Measurements from ENCODE around the gene DEFB132. TPM values are rescaled to one million over a fixed set of nuclear protein-coding genes. Genes with fewer than 3 reads are reported as not detected.
A peak's percentile ranks its signal among the peaks of the same experiment; 100 is the strongest.
"Not testable (repeated sequence)": the region's sequence is repeated elsewhere in the genome, so short reads cannot be mapped to it uniquely, and the experiment has no call there.

DEFB132 gene
- total and polyA plus RNA-seq, 5 experiments from 2014 or later: not detected

DNA sequence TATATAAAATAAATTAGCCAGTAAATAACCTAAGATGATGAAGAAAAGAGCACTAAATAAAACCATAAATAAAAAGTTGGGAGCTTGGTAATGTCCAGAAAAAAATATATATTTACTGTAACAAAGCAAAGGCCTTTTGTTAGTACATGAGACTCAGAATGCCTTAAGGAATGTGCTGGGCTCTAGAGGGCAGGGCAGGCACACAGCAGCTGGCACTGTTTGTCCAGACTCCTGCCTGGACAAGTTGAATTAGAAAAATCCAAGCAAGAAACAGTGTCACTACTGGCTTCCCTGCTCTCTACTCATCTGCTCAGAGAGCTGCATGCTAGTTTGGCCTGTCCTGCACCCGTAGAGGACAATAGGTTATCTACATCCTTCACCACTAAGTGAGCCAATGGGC, 21.6 kb upstream of the DEFB132 start:
- H3K27ac Mint-ChIP-seq: peak overlapping the region in 1 of 10 donors; percentile 90
- H3K4me3 Mint-ChIP-seq: peak overlapping the region in 1 of 10 donors; percentile 5
- H3K27me3 Mint-ChIP-seq: no peaks in the 10 kb centered on the region
- H3K36me3 Mint-ChIP-seq: no peaks in the 10 kb centered on the region
- no peaks in the 10 kb centered on the region for H3K9me3 Mint-ChIP-seq
- POLR2A ChIA-PET: no interaction called here
- H3K4me1 Mint-ChIP-seq: peaks cover 4 to 27% (median 21%) of the 10 kb centered on the region in 4 donors
- ATAC-seq (no peak), DNase-seq (no peak)

DNA sequence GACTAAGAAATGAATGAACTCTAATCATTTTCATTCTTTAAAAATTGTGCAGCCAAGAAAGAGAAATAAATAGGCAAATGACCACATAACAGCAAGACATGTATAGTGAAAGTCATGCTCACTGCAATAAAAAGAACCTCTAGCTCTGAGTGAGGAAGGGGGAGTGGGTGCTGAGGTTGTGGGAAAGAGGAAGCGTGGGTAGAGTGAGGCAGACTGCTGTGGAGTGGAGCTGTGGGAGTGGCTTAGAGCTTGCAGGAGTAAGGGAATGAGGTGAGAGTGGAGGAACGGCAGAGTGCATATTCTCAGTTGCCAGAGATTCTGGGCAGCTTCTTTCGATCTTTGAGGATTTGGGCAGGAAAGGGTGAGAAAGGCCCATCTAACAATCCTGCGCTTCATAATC, 20.0 kb upstream of the DEFB132 start:
- H3K27ac Mint-ChIP-seq: peak overlapping the region; percentile 11 to 91 (median 80)

DNA sequence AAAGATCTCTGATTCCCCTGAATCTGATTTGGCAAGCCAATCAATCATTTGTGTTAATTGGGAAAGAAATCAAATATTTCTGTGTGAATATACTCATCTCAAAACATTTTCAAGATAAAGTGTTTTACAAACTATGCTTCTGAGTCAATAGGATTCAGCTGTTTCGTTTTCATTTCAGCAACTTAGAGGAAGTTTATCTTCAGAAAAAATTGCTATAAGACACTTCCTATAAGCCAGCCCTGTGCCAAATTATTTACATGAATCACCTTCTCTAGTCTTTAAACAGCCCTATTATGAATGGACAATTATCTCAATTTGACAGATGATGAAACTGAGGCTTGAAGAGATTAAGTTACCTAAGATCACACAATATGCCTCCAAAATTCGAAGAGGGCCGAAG, 19.6 kb upstream of the DEFB132 start:
- Mint-ChIP-seq H3K36me3 (no peaks in the 10 kb centered on the region), H3K4me3 (peak overlapping the region; percentile 59 to 87 (median 82)), H3K4me1 (peaks cover 4 to 27% (median 21%) of the 10 kb centered on the region in 4 donors), H3K27me3 (no peaks in the 10 kb centered on the region), H3K27ac (peak overlapping the region; percentile 11 to 91 (median 80)), H3K9me3 (no peaks in the 10 kb centered on the region)
- DNase-seq: peak in 1 of 10 donors; percentile 3
- POLR2A ChIA-PET: interaction anchor here (1.0 to 1.1 kb wide), 2 partner anchors 10 to 59 kb away, joined by 3 to 5 read pairs; partner anchors contain the start of gene ZCCHC3
- ATAC-seq: peak in 1 of 2 donors; percentile 33

More for the DNA sequence above, 20.0 kb upstream of the DEFB132 start:
- POLR2A ChIA-PET: interaction anchor here (1.0 to 1.1 kb wide), 2 partner anchors 11 to 60 kb away, joined by 3 to 5 read pairs; partner anchors contain the start of gene ZCCHC3
- ATAC-seq (peak; percentile 65 to 77), DNase-seq (peak in 2 of 10 donors; percentile 4 to 6)
- peaks cover 4 to 27% (median 21%) of the 10 kb centered on the region in 4 donors for H3K4me1 Mint-ChIP-seq
- peak overlapping the region; percentile 59 to 87 (median 82) for H3K4me3 Mint-ChIP-seq
- H3K27me3 Mint-ChIP-seq: no peaks in the 10 kb centered on the region
- no peaks in the 10 kb centered on the region for H3K36me3 Mint-ChIP-seq
- no peaks in the 10 kb centered on the region for H3K9me3 Mint-ChIP-seq

DNA sequence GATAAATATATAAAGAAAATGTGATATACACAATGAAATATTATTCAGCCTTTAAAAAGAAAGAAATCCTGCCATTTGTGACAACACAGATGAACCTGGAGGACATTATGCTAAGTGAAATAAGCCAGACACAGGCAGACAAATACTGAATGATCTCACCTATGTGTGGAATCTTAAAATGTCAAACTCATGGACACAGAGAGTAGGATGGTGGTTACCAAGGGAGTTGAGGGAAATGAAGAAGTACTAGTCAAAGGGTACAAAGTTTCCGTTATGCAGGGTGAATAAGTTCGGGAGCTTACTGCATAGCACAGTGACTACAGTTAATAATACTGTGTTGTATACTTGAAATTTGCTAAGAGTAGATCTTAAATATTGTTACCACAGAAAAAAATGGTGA, 14.6 kb upstream of the DEFB132 start:
- Mint-ChIP-seq H3K36me3 (no peaks in the 10 kb centered on the region), H3K27me3 (peaks cover 0 to 3% (median 0%) of the 10 kb centered on the region in 5 donors), H3K9me3 (no peaks in the 10 kb centered on the region), H3K4me3 (no peak overlapping the region), H3K27ac (no peak overlapping the region), H3K4me1 (peaks cover 0 to 9% (median 5%) of the 10 kb centered on the region in 4 donors)
- ATAC-seq (no peak), DNase-seq (no peak)
- POLR2A ChIA-PET: no interaction called here

DNA sequence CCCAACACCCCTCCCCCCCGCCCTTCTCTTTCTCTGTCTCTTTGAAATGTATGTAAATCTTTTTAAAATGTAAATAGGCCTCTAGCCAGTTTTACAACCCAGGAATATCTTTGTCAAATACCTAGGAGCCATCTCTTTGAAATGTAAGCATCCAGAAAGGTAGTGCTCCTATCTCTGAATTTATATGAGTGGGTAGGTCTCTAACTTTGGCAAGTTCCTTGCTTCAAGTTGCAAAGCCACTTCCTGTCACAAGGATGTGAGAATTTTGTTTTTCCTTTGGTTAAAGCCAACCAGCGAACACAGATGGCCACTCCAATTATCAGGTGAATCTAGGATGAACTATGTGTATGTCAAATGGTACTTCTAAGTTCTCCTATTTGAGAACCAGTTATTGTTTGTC, 6.2 kb upstream of the DEFB132 start:
- ATAC-seq: no peak
- peaks cover 6 to 11% (median 8%) of the 10 kb centered on the region in 4 donors for H3K4me1 Mint-ChIP-seq

GRCh38 chr20:252801-253200, 4.7 kb upstream of the DEFB132 start:
- peaks cover 0 to 3% (median 0%) of the 10 kb centered on the region in 5 donors for H3K27me3 Mint-ChIP-seq
- no peak overlapping the region for H3K27ac Mint-ChIP-seq
- no peaks in the 10 kb centered on the region for H3K36me3 Mint-ChIP-seq
- POLR2A ChIA-PET: no interaction called here
- DNase-seq (no peak), ATAC-seq (no peak)
- H3K4me1 Mint-ChIP-seq: peaks cover 6 to 11% (median 8%) of the 10 kb centered on the region in 4 donors
- no peak overlapping the region for H3K4me3 Mint-ChIP-seq
- no peaks in the 10 kb centered on the region for H3K9me3 Mint-ChIP-seq

More for the DNA sequence above, 6.2 kb upstream of the DEFB132 start:
- POLR2A ChIA-PET: no interaction called here
- Mint-ChIP-seq H3K27ac (peak overlapping the region in 3 of 10 donors; percentile 29 to 45 (median 43)), H3K9me3 (no peaks in the 10 kb centered on the region), H3K27me3 (peaks cover 0 to 1% (median 0%) of the 10 kb centered on the region in 5 donors), H3K4me3 (peak overlapping the region in 1 of 10 donors; percentile 56), H3K36me3 (no peaks in the 10 kb centered on the region)
- no peak for DNase-seq

- H3K36me3 Mint-ChIP-seq, ATAC-seq, H3K27me3 Mint-ChIP-seq, DNase-seq, POLR2A ChIA-PET, H3K4me3 Mint-ChIP-seq, H3K9me3 Mint-ChIP-seq: not testable (repeated sequence)
- peaks cover 9 to 13% (median 10%) of the 10 kb centered on the region in 4 donors for H3K4me1 Mint-ChIP-seq
- peak overlapping the region in 1 of 10 donors; percentile 38 for H3K27ac Mint-ChIP-seq
Measured at GRCh38 chr20:253447-253846, 4.1 kb upstream of the DEFB132 start.

DNA sequence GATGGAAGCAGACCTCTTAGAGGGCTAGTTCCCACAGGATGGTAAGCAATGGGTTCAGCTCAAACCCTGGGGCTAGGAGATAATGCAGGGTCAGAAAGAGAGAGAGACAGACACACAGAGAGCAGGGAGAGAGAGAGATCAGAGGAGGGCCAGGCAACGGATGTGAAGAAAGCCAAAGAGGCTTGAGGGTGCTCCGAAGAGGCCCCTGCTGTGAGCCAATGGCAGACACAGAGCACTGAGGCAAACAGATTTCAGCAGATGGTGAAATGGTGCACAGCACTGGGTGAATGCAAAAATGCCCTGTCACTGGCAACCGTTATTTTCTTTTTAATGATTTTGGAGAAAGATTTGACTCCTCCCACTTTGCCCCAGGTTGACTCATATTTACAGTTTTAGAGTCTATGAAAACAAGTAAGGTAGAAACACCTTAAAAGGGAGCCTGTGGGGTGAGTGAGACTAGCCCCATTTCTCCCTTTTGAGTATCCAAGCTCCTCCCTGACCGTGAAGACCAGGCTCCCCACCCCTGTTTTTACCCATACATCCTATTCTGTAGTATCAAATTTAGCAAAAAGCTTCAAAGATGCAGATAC, 840 bp downstream of the DEFB132 start:
- no peak for ATAC-seq
- H3K9me3 Mint-ChIP-seq: no peaks in the 10 kb centered on the region
- H3K27me3 Mint-ChIP-seq: peaks cover 0 to 3% (median 0%) of the 10 kb centered on the region in 5 donors
- no peaks in the 10 kb centered on the region for H3K36me3 Mint-ChIP-seq
- no peak overlapping the region for H3K4me3 Mint-ChIP-seq
- POLR2A ChIA-PET: interaction anchor here (1.0 to 1.5 kb wide), 2 partner anchors 67 to 73 kb away, joined by 3 to 4 read pairs; partner anchors contain the start of gene SOX12
- H3K4me1 Mint-ChIP-seq: peaks cover 2 to 9% (median 4%) of the 10 kb centered on the region in 4 donors
- peak overlapping the region in 1 of 10 donors; percentile 78 for H3K27ac Mint-ChIP-seq
- peak in 1 of 10 donors; percentile 2 for DNase-seq

- Mint-ChIP-seq H3K27me3 (peaks cover 0 to 3% (median 0%) of the 10 kb centered on the region in 5 donors), H3K4me3 (no peak overlapping the region), H3K27ac (peak overlapping the region in 1 of 10 donors; percentile 17), H3K36me3 (no peaks in the 10 kb centered on the region), H3K4me1 (peaks cover 2 to 9% (median 4%) of the 10 kb centered on the region in 4 donors), H3K9me3 (no peaks in the 10 kb centered on the region)
- DNase-seq: peak in 1 of 10 donors; percentile 16
- peak; percentile 35 to 49 for ATAC-seq
- POLR2A ChIA-PET: interaction anchor here (1.0 to 1.5 kb wide), 2 partner anchors 67 to 72 kb away, joined by 3 to 4 read pairs; partner anchors contain the start of gene SOX12
Measured at GRCh38 chr20:258963-259362, 1.4 kb downstream of the DEFB132 start.

DNA sequence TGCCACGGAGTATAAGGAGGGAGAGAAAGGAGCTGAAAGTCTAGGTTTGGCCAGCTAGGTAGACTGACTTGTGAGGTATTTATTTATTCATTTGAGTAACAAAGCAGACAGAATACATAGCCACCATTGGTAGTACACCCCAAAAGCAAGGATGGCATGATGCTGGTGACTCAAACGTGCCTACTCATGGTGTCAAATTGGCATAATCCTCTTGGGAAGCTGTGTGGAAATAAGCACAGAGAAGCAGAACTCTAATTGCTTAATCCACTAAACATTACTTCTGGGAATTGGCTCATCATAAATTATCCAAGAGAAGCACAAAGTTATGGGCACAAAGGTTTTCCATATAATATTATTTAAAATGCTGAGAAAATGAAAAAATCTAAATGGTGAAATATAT, 2.5 kb downstream of the DEFB132 start:
- no peak for DNase-seq
- H3K4me3 Mint-ChIP-seq: no peak overlapping the region
- H3K4me1 Mint-ChIP-seq: peaks cover 2 to 9% (median 4%) of the 10 kb centered on the region in 4 donors
- H3K27me3 Mint-ChIP-seq: peaks cover 0 to 3% (median 0%) of the 10 kb centered on the region in 5 donors
- H3K27ac Mint-ChIP-seq: no peak overlapping the region
- H3K9me3 Mint-ChIP-seq: no peaks in the 10 kb centered on the region
- POLR2A ChIA-PET: interaction anchor here (1.5 kb wide), 1 partner anchor 71 kb away, joined by 4 read pairs; no protein-coding TSS in a partner anchor
- ATAC-seq: no peak
- no peaks in the 10 kb centered on the region for H3K36me3 Mint-ChIP-seq

- H3K4me1 Mint-ChIP-seq: peaks cover 9 to 14% (median 12%) of the 10 kb centered on the region in 4 donors
- H3K27ac Mint-ChIP-seq: no peak overlapping the region
- H3K36me3 Mint-ChIP-seq: no peaks in the 10 kb centered on the region
- ATAC-seq: no peak
- no peaks in the 10 kb centered on the region for H3K27me3 Mint-ChIP-seq
- peak in 1 of 10 donors; percentile 8 for DNase-seq
- no peaks in the 10 kb centered on the region for H3K9me3 Mint-ChIP-seq
- POLR2A ChIA-PET: interaction anchor here (0.6 kb wide), 1 partner anchor 33 kb away, joined by 3 read pairs; the partner anchor contains the start of gene ZCCHC3
- no peak overlapping the region for H3K4me3 Mint-ChIP-seq
Measured at GRCh38 chr20:263701-264100, 6.2 kb downstream of the DEFB132 start.

DNA sequence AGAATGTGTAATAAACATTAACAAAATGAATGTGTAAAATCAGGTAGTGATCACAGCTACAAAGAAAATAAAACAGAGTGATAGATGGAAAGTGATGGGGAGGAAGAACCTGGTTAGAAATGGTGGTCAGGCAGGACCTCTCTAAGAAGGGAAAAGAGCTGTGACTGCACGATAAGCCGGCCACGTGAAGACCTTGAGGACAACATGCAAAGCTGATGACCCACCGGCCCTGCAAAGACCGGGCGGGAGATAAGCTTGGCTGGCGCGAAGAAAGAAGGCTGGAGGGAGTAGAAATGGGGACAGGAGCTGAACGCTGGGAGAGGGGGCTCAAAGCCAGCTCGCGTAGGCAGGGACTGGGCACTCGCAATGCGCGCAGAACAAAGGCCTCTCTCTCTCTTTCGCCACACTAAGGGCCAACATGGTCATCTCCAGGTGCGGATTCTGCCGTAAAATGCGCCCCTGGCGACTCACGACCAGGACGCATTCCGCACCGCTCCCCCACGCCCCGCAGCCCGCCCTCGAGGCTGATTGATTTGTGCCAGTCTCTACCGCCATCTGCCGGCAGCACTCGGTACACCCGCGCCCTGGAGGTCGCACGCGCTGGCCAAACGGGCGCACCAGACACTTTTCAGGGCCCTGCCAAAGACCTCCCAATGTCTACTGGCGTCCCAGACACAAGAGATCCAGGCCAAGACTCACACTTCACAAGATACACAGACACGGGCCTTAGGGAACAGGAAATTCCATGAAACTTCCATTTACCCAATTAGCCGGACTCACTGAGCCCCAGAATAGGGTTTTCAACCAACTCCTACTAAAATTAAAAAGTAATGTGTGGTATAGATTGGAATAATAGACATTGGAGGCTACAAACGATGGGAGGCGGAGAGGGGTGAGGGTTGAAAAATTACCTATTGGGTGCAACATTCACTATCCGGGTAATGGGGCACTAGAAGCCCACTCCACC, 9.4 kb downstream of the DEFB132 start:
- H3K27me3 Mint-ChIP-seq: no peaks in the 10 kb centered on the region
- POLR2A ChIA-PET: interaction anchor here (0.7 to 1.4 kb wide), 4 partner anchors 31 to 63 kb away, joined by 3 to 8 read pairs (median 3); partner anchors contain the start of gene SOX12

More for the DNA sequence above, 9.4 kb downstream of the DEFB132 start:
- ATAC-seq: peak; percentile 99
- peaks cover 7 to 12% (median 9%) of the 10 kb centered on the region in 4 donors for H3K4me1 Mint-ChIP-seq
- H3K36me3 Mint-ChIP-seq: no peaks in the 10 kb centered on the region
- peak overlapping the region; percentile 80 to 93 (median 88) for H3K4me3 Mint-ChIP-seq
- peak; percentile 77 to 94 (median 88) for DNase-seq
- peak overlapping the region in 8 of 10 donors; percentile 1 to 85 (median 52) for H3K27ac Mint-ChIP-seq
- no peaks in the 10 kb centered on the region for H3K9me3 Mint-ChIP-seq

All from naive thymus-derived CD8-positive, alpha-beta T cell (primary cell).